T-helper 1 cell treated with Interleukin-12 subunit alpha and Interleukin-12 subunit beta and Interleukin-4 antibody, amounts not matched to agents 30 μg/mL and 1 μg/mL, for 36 hours (primary cell): ENCODE results near the gene VWA8.
"Not testable (repeated sequence)": the region's sequence is repeated elsewhere in the genome, so short reads cannot be mapped to it uniquely, and the experiment has no call there.

ENCODE experiments used
- H3K27ac Mint-ChIP-seq: one replicate; pipeline ENCODE4 v1.8.0; 2021; ENCODE audit warnings: mild to moderate bottlenecking, mixed read lengths
- H3K27me3 Mint-ChIP-seq: one replicate; pipeline ENCODE4 v1.8.0; 2021; ENCODE audit warnings: low read depth, mixed read lengths
- H3K36me3 Mint-ChIP-seq: one replicate; pipeline ENCODE4 v1.8.0; 2021; ENCODE audit warnings: low read depth, mixed read lengths
- H3K4me1 Mint-ChIP-seq: one replicate; pipeline ENCODE4 v1.8.0; 2021; ENCODE audit warnings: low read depth, mixed read lengths
- H3K4me3 Mint-ChIP-seq: one replicate; pipeline ENCODE4 v1.8.0; 2021; ENCODE audit warnings: mild to moderate bottlenecking, moderate library complexity, mixed read lengths
- H3K9me3 Mint-ChIP-seq: one replicate; pipeline ENCODE4 v1.8.0; 2021; ENCODE audit warnings: mixed read lengths

VWA8 gene

GRCh38 chr13:41763782-41764181, 197.1 kb downstream of the VWA8 start:
- no peaks in the 10 kb centered on the region for H3K27me3 Mint-ChIP-seq
- no peaks in the 10 kb centered on the region for H3K9me3 Mint-ChIP-seq
- H3K36me3 Mint-ChIP-seq = peaks cover 6% of the 10 kb centered on the region
- peaks cover 12% of the 10 kb centered on the region for H3K4me1 Mint-ChIP-seq
- H3K27ac Mint-ChIP-seq = no peak overlapping the region
- no peak overlapping the region for H3K4me3 Mint-ChIP-seq

DNA sequence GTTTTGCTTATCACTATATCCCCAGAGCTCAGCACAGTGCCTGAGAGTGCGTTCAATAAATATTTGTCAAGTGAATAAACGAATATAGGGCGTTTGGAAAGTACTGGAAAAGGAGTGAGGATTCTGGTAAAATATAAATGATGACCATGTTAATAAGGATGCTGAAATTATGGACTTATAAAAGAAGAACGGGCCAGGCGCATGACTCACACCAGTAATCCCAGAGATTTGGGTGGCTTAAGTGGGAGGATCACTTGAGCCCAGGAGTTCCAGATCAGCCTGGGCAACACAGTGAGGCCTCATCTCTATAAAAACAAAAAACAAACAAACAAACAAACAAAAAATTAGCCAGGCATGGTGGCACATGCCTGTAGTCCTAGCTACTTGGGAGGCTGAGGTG, 198.1 kb downstream of the VWA8 start:
- Mint-ChIP-seq H3K4me3 (no peak overlapping the region), H3K36me3 (peaks cover 7% of the 10 kb centered on the region), H3K27ac (no peak overlapping the region), H3K9me3 (no peaks in the 10 kb centered on the region), H3K27me3 (no peaks in the 10 kb centered on the region), H3K4me1 (peaks cover 12% of the 10 kb centered on the region)

DNA sequence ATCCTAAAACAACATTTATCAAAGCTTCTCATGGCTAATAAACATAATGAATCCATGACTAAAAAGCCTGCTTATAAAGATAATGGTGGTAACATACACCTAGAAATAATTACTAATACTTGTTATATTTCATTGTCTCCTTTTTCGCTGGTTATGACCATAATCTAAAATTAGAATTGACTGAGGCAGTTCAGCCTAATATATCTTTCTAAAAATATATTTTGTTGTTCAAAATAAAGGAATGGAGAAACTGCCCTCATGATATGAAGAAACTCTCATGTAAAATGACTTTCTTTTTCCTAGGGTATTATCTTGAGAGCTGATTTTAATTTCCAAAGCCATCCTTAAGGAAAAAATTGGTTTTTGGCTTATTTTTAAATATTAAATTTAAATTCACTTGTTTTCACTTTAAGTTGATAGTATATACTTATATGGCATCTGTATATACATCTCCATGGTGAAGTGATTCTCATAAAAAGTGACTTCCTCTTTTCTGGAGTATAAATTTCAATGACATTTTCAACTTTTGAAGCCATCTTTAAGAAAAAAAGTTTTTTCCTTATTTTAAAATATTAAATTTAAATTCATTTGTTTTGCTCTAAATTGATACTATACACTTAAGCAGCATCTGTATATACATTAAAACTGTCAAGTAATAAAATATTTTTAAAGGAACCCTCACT, 204.6 kb downstream of the VWA8 start:
- no peak overlapping the region for H3K4me3 Mint-ChIP-seq
- no peak overlapping the region for H3K27ac Mint-ChIP-seq
- peaks cover 8% of the 10 kb centered on the region for H3K9me3 Mint-ChIP-seq
- no peaks in the 10 kb centered on the region for H3K27me3 Mint-ChIP-seq
- no peaks in the 10 kb centered on the region for H3K4me1 Mint-ChIP-seq
- H3K36me3 Mint-ChIP-seq = peaks cover 12% of the 10 kb centered on the region

DNA sequence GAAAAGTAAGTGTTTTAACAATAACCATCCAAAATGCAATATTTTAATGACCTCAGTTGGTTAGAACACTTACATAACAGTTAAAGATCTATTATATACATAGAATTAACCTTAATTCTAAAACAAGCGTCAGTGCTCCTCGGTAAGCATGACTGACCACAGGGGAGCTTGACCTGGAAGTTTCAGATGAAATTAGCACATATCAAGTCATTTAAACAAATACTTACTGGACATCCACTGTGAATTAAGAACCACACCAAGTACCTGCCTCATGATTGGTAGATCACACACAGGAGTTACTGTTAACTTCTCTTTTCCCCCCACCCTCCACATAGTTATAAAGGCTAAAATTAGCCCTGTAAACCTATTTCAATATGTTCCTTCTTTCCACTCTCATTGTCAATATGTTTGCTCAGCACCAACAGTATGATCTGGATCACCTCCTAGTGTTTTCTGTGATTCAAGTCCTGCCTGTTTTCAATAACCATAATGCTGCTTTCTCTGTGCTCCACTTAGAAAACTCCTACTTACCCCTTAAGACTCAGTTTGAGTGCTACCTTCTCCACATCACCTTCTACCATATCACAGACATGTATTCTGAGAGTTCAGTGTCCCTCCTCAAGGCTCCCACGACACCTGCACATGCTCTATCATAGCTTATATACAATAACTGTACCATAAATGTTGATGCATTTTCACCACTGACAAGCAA, 209.0 kb downstream of the VWA8 start:
- Mint-ChIP-seq H3K4me1 (no peaks in the 10 kb centered on the region), H3K27ac (no peak overlapping the region), H3K27me3 (no peaks in the 10 kb centered on the region), H3K9me3 (peaks cover 26% of the 10 kb centered on the region), H3K36me3 (peaks cover 28% of the 10 kb centered on the region), H3K4me3 (no peak overlapping the region)

DNA sequence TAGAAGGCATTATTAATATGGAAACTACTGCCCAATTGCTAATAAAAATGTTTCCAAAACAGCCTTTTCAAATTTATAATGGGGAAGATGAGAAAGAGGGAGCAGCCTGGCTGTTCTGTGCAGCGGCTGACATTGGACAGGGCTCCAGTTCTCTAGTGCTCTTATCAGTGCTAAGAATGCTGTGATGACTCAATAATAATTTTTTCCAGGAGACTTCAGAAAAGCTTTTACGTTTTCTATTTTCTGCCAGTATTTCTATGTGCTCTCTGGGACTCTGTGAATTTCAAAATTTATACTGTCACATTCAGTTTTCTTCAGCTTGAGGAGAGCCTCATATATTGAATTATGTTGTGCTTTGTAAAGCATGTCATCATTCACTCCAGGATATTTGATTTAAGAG, 209.6 kb downstream of the VWA8 start:
- H3K27ac Mint-ChIP-seq = no peak overlapping the region
- H3K4me1 Mint-ChIP-seq = no peaks in the 10 kb centered on the region
- no peak overlapping the region for H3K4me3 Mint-ChIP-seq
- H3K9me3 Mint-ChIP-seq = peaks cover 26% of the 10 kb centered on the region
- peaks cover 28% of the 10 kb centered on the region for H3K36me3 Mint-ChIP-seq
- no peaks in the 10 kb centered on the region for H3K27me3 Mint-ChIP-seq

- Mint-ChIP-seq H3K4me3 (no peak overlapping the region), H3K36me3 (peaks cover 20% of the 10 kb centered on the region), H3K27ac (no peak overlapping the region), H3K4me1 (no peaks in the 10 kb centered on the region), H3K9me3 (peaks cover 18% of the 10 kb centered on the region), H3K27me3 (no peaks in the 10 kb centered on the region)
Measured at GRCh38 chr13:41746259-41746658, 214.7 kb downstream of the VWA8 start.

GRCh38 chr13:41745496-41745895, 215.4 kb downstream of the VWA8 start:
- Mint-ChIP-seq H3K9me3 (peaks cover 18% of the 10 kb centered on the region), H3K36me3 (peaks cover 20% of the 10 kb centered on the region)
- not testable (repeated sequence) for H3K27me3 Mint-ChIP-seq, H3K4me1 Mint-ChIP-seq, H3K27ac Mint-ChIP-seq, H3K4me3 Mint-ChIP-seq

GRCh38 chr13:41742917-41743552, 217.9 kb downstream of the VWA8 start:
- Mint-ChIP-seq H3K27ac (no peak overlapping the region), H3K36me3 (peaks cover 5% of the 10 kb centered on the region), H3K9me3 (peaks cover 3% of the 10 kb centered on the region), H3K4me3 (no peak overlapping the region), H3K27me3 (no peaks in the 10 kb centered on the region), H3K4me1 (no peaks in the 10 kb centered on the region)

DNA sequence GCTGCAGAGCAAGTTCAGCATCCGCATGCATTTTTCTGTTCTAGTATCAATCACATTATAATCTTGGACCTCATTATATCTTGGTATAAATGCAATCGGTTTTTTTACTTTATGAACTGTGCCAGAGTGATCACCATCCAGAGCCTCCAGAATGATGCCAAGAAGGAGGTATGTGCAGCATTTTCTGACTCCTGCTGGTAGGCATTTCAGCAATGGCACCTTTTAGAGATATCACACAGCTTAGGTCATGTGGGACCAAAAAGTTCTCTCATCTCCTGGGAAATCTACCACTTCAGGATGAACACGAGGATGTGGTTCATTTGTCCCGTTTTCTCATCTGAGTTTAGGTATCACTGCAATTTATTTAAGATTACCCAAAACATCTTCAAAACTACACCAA, 220.4 kb downstream of the VWA8 start:
- no peak overlapping the region for H3K27ac Mint-ChIP-seq
- H3K9me3 Mint-ChIP-seq = no peaks in the 10 kb centered on the region
- no peaks in the 10 kb centered on the region for H3K4me1 Mint-ChIP-seq
- no peak overlapping the region for H3K4me3 Mint-ChIP-seq
- H3K27me3 Mint-ChIP-seq = no peaks in the 10 kb centered on the region
- H3K36me3 Mint-ChIP-seq = no peaks in the 10 kb centered on the region

GRCh38 chr13:41722684-41723535, 238.0 kb downstream of the VWA8 start:
- no peak overlapping the region for H3K4me3 Mint-ChIP-seq
- no peaks in the 10 kb centered on the region for H3K4me1 Mint-ChIP-seq
- H3K27me3 Mint-ChIP-seq = no peaks in the 10 kb centered on the region
- H3K9me3 Mint-ChIP-seq = no peaks in the 10 kb centered on the region
- no peak overlapping the region for H3K27ac Mint-ChIP-seq
- H3K36me3 Mint-ChIP-seq = peaks cover 3% of the 10 kb centered on the region

DNA sequence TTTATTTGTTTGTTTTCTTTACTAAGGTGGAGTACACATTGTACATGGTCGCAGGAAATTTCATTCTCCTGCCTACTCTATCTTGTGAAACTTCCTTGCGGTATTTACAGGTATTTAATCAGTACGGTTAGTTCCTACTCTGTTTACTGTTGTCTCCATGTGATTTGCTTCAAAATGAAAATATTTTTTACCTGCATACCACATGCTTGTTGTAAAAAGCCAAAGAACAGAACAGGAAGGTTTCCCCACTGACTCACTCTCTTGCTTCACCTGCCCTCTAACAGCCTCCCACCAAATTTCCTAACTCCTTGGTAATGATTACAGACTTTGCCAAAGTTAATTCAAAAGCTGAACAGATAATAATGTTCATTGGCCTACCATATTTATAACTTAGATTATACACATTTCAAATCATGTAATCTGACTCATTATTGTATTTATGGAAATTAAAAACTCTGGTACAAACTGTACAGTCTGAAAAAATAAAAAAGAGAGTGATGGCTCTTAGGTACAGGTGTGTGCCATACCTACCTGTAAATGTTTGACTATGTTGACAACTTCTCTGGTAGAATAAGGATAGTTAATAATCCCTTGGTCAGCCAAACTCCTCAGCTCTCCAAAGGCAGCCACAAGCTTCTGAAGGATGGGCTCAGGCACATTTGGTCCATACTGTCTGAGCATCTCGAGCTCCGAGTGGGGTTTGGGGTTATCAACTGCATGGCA, 239.9 kb downstream of the VWA8 start:
- Mint-ChIP-seq H3K9me3 (no peaks in the 10 kb centered on the region), H3K4me1 (no peaks in the 10 kb centered on the region), H3K27me3 (no peaks in the 10 kb centered on the region), H3K36me3 (peaks cover 3% of the 10 kb centered on the region), H3K27ac (no peak overlapping the region), H3K4me3 (no peak overlapping the region)

- Mint-ChIP-seq H3K4me3 (no peak overlapping the region), H3K36me3 (peaks cover 3% of the 10 kb centered on the region), H3K4me1 (no peaks in the 10 kb centered on the region), H3K27ac (no peak overlapping the region), H3K9me3 (no peaks in the 10 kb centered on the region), H3K27me3 (no peaks in the 10 kb centered on the region)
Measured at GRCh38 chr13:41716236-41716635, 244.7 kb downstream of the VWA8 start.

DNA sequence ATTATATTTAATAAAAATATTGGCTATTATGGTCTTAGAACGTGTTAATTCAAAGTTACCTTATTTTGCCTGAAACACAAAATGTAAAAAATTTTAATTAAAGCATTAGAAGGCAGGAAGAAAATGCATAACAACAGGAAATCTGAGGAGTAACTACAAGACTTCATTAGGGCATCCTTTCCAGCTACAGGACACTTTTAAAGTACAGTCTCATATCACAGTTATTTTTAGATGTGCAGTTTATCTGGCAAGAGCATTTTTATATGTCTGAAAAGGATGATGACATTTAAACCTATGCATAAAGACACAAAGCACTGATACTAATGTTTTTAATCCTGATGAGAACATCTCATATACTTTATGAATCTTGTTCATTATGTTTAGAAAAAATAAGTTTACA, 247.5 kb downstream of the VWA8 start:
- Mint-ChIP-seq H3K27ac (no peak overlapping the region), H3K4me3 (no peak overlapping the region), H3K36me3 (peaks cover 1% of the 10 kb centered on the region), H3K27me3 (no peaks in the 10 kb centered on the region), H3K4me1 (no peaks in the 10 kb centered on the region), H3K9me3 (no peaks in the 10 kb centered on the region)

DNA sequence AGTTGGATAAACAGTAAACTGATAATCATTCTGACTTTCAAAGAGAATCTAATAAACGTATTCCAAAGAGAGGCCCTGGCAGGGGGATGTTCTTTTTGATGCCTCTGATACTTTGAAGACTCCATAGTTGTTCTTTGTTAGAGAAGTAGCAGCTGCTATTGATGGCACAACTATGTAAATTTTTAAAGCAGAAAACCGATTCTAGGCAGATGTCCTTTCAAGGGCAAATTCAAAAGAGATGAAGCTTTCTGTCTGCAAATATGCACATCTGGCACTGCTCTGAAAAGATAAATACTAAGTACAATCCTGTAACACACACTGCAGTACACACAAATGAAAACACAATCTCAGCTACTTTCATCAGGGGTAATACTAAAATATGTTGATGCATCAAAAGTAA, 250.1 kb downstream of the VWA8 start:
- H3K4me3 Mint-ChIP-seq = no peak overlapping the region
- no peaks in the 10 kb centered on the region for H3K36me3 Mint-ChIP-seq
- H3K27me3 Mint-ChIP-seq = no peaks in the 10 kb centered on the region
- H3K27ac Mint-ChIP-seq = no peak overlapping the region
- no peaks in the 10 kb centered on the region for H3K9me3 Mint-ChIP-seq
- H3K4me1 Mint-ChIP-seq = no peaks in the 10 kb centered on the region
